WERI-Rb-1 (cell line): ENCODE measurements around the gene NCOR2.
"Not testable (repeated sequence)": the region's sequence is repeated elsewhere in the genome, so short reads cannot be mapped to it uniquely, and the experiment has no call there.

ENCODE experiments used
- DNase-seq: peaks from one replicate; pipeline ENCODE4 v3.0.0-alpha.2; 2020
- H3K27ac ChIP-seq: fragments of 250-450 bp; sonication (Bioruptor Pico); 2 replicates; pipeline ENCODE4 v1.5.1; 2020; ENCODE audit warnings: mild to moderate bottlenecking, moderate library complexity
- H3K27me3 ChIP-seq: fragments of 250-450 bp; sonication (Bioruptor Pico); 2 replicates; pipeline ENCODE4 v1.5.1; 2021; ENCODE audit warnings: mild to moderate bottlenecking, low read depth, moderate library complexity; ENCODE audit not compliant: insufficient read depth, severe bottlenecking
- H3K36me3 ChIP-seq: fragments of 250-450 bp; sonication (Bioruptor Pico); 2 replicates; pipeline ENCODE4 v1.5.1; 2020; ENCODE audit warnings: mild to moderate bottlenecking, moderate library complexity
- H3K4me3 ChIP-seq: 2 replicates; pipeline ENCODE4 v1.5.1; 2011; ENCODE audit warnings: low read depth, mild to moderate bottlenecking, control low read depth, low read length
- H3K9me3 ChIP-seq: fragments of 250-450 bp; sonication (Bioruptor Pico); 2 replicates; pipeline ENCODE4 v1.5.1; 2021; ENCODE audit warnings: mild to moderate bottlenecking, moderate library complexity; ENCODE audit not compliant: severe bottlenecking
- TF ChIP-seq, protein P1 (sequence below): IDR thresholded peaks from 2 replicates; pipeline ENCODE4 v1.5.1; 2011; ENCODE audit warnings: low read depth, mild to moderate bottlenecking, control low read depth, inconsistent platforms, low read length

NCOR2 gene

DNA sequence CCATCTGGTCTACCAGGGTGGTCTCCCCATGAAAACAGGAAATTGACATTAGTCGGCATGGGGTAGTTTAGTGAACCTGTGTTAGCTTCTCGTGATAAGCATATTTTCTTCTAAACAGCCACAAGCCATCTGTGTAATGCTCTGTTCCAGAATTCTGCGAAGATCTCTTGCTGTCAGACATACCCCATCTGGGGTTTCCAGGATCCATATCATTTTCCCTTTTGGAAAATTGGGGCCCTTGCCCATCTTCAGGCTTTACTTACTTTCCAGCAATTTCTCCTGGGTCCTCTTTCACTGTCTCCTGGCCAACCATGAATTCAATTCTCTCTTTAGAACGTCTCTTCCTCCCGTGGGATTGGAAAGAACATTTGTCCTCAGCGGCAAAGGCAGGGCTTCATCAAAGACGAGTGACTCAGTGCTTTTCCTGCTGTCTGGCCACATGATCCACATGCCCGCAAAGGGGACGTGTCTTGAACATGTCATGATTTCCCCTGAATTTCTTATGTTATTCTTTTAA lies 21.4 kb upstream of the NCOR2 start:
- Histone ChIP-seq H3K36me3 (no peaks in the 10 kb centered on the region), H3K9me3 (no peaks in the 10 kb centered on the region), H3K4me3 (no peak overlapping the region), H3K27me3 (no peaks in the 10 kb centered on the region), H3K27ac (no peak overlapping the region)
- DNase-seq: no peak
- TF ChIP-seq, protein P1, sequence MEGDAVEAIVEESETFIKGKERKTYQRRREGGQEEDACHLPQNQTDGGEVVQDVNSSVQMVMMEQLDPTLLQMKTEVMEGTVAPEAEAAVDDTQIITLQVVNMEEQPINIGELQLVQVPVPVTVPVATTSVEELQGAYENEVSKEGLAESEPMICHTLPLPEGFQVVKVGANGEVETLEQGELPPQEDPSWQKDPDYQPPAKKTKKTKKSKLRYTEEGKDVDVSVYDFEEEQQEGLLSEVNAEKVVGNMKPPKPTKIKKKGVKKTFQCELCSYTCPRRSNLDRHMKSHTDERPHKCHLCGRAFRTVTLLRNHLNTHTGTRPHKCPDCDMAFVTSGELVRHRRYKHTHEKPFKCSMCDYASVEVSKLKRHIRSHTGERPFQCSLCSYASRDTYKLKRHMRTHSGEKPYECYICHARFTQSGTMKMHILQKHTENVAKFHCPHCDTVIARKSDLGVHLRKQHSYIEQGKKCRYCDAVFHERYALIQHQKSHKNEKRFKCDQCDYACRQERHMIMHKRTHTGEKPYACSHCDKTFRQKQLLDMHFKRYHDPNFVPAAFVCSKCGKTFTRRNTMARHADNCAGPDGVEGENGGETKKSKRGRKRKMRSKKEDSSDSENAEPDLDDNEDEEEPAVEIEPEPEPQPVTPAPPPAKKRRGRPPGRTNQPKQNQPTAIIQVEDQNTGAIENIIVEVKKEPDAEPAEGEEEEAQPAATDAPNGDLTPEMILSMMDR: no peak

DNA sequence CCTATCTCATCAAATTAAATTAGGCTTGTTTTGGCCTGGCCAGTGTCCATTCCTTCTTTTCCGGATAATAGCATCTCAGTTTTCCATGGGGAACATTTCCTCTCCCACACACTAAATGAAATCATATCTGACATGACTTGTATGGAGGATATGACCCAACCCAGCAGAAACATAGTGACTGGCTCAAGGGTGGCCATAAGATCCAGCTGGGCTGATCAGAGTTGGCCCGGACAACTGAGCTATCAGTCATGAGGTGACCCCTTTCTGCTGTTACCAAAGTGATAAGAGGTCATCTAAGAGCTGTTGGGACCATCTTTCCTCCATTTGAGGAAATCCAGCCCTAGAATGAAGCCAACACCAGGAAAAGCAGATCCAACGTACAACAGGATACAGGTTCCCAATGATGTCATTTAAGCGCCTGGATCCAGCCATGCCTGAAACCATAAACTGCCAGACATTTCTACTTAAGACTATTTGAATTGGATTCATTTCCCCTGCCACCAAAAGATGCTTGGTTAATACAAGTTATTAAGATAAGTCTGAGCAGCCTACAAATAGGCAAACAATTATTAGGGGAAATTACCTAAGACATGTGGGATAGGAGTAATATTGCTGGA lies 20.7 kb upstream of the NCOR2 start:
- DNase-seq: no peak
- no peak overlapping the region for H3K27ac ChIP-seq
- no peaks in the 10 kb centered on the region for H3K36me3 ChIP-seq
- no peaks in the 10 kb centered on the region for H3K9me3 ChIP-seq
- H3K4me3 ChIP-seq: no peak overlapping the region
- no peaks in the 10 kb centered on the region for H3K27me3 ChIP-seq
- TF ChIP-seq, protein P1: no peak

DNA sequence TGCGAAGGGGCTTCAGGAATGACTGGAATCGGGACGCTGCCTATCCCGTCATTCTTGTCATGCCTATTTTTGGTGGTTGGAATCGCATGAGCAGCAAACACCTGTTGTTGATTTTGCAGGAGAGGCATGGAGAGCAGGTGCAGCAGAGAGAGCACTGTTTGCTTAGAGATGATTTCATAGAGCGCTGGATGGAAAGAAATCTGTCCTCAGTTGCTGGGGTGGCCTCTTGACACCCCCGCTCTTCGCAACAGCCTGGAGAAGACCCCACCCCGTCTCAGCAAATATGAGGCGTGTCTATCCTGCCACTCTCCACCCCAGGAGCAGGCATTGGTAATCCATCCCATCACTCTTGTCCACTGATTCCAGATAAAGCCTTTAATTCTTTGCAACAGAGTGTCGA lies 19.3 kb upstream of the NCOR2 start:
- DNase-seq: no peak
- Histone ChIP-seq H3K9me3 (no peaks in the 10 kb centered on the region), H3K36me3 (no peaks in the 10 kb centered on the region), H3K27me3 (no peaks in the 10 kb centered on the region), H3K27ac (no peak overlapping the region), H3K4me3 (no peak overlapping the region)
- TF ChIP-seq, protein P1: no peak

DNA sequence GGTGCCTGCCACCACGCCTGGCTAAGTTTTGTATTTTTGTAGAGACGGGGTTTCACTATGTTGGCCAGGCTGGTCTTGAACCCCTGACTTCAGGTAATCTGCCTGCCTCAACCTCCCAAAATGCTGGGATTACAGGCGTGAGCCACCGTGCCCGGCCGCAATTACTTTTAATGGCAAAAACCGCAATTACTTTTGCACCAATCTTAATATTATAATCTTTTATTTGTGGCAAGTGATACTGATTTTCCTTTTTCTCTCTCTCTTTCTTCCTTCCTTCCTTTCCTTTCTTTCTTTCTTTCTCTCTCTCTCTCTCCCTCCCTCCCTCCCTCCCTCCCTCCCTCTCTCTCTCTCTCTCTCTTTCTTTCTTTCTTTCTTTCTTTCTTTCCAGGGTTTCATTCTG lies 17.1 kb upstream of the NCOR2 start:
- not testable (repeated sequence) for H3K27ac ChIP-seq, H3K27me3 ChIP-seq, H3K9me3 ChIP-seq, DNase-seq, H3K36me3 ChIP-seq, H3K4me3 ChIP-seq

DNA sequence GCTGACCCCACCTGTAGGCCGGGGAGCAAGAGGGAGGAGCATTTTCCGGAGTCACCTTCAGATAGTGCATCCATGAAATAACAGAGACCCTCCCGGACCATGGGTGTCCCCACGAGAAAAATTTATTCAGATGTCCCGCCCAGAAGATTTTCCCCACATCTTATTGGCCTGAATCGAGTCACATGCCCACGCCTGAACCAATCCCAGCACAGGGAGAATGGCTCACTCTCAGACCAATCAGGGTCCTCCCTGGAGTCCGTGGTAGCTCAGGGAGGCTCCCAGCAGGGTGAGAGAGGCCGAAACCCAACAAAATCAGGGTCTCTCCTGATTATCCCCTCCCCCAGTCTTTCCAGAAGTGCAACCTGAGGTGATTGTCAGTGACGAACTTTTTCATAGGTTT lies 16.4 kb upstream of the NCOR2 start:
- DNase-seq: no peak
- H3K36me3 ChIP-seq: no peaks in the 10 kb centered on the region
- H3K9me3 ChIP-seq: peaks cover 8% of the 10 kb centered on the region
- H3K4me3 ChIP-seq: no peak overlapping the region
- TF ChIP-seq, protein P1: no peak
- no peaks in the 10 kb centered on the region for H3K27me3 ChIP-seq
- H3K27ac ChIP-seq: no peak overlapping the region

DNA sequence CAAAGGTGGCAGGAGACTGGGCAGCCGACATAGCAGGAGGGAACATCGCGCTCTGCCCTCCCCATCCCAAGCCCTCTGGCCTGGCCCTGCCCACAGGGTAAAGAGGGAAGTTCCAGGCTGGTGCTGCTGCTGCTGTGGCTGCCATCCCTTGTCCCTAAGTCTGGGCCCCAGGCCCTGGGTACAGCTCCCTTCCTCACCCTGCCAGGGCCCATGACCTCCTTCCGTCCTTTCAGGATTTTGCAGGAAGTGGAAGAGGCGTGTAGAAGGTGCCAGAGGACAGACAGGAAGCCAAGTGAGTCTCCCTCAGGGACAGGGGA lies 14.7 kb upstream of the NCOR2 start:
- H3K36me3 ChIP-seq: no peaks in the 10 kb centered on the region
- TF ChIP-seq, protein P1: no peak
- no peak for DNase-seq
- H3K9me3 ChIP-seq: peaks cover 8% of the 10 kb centered on the region
- H3K4me3 ChIP-seq: no peak overlapping the region
- no peaks in the 10 kb centered on the region for H3K27me3 ChIP-seq
- H3K27ac ChIP-seq: no peak overlapping the region
